Keratinocyte (primary cell): Measurements from ENCODE around the gene KDM8. TPM values are rescaled to one million over a fixed set of nuclear protein-coding genes. Genes with fewer than 3 reads are reported as not detected.

Experiments
- DNase-seq: peaks from one replicate; pipeline ENCODE4 v3.0.0-alpha.2; 2011; ENCODE audit warnings: low read depth, missing footprints, low spot score
- FAIRE-seq: peaks from 2 replicates; lab custom pipeline; 2011; peaks lifted over from hg19 to GRCh38; lab: Jason Lieb, UNC
- H2AFZ ChIP-seq: 2 replicates; pipeline ENCODE4 v1.6.0; 2012; ENCODE audit warnings: low read length, control low read depth, inconsistent platforms; ENCODE audit not compliant: control insufficient read depth
- H3K27ac ChIP-seq: 2 replicates; pipeline ENCODE4 v1.5.1; 2011; ENCODE audit warnings: low read length; ENCODE audit not compliant: control insufficient read depth, insufficient read depth
- H3K27me3 ChIP-seq: 3 replicates; pipeline ENCODE4 v1.6.0; 2011; ENCODE audit warnings: low read length; ENCODE audit not compliant: control insufficient read depth, insufficient read depth; ENCODE audit errors: extremely low read depth
- H3K36me3 ChIP-seq, 2 experiments: 2 replicates in 1 of 2; 3 replicates in 1 of 2; pipeline ENCODE4 v1.5.1; 2011; ENCODE audit warnings: low read length in 2 of 2, mild to moderate bottlenecking in 1 of 2; ENCODE audit not compliant: control insufficient read depth in 2 of 2, insufficient read depth in 2 of 2; ENCODE audit errors: extremely low read depth in 1 of 2
- H3K4me1 ChIP-seq: 3 replicates; pipeline ENCODE4 v1.5.1; 2011; ENCODE audit warnings: low read length; ENCODE audit not compliant: control insufficient read depth, insufficient read depth; ENCODE audit errors: extremely low read depth
- H3K4me2 ChIP-seq: 3 replicates; pipeline ENCODE4 v1.6.0; 2011; ENCODE audit warnings: low read depth, low read length; ENCODE audit not compliant: control insufficient read depth, insufficient read depth; ENCODE audit errors: extremely low read depth
- H3K4me3 ChIP-seq, 3 experiments: fragments of 200-600 bp in 1 of 3; sonication (generic) in 1 of 3; 2 replicates in 2 of 3; 3 replicates in 1 of 3; pipeline ENCODE4 v1.5.1; 2011 to 2016; ENCODE audit warnings: low read length in 3 of 3, mild to moderate bottlenecking in 3 of 3, control low read depth in 2 of 3, inconsistent platforms in 1 of 3, low read depth in 1 of 3, mixed read lengths in 1 of 3, mixed run types in 1 of 3, moderate library complexity in 1 of 3; ENCODE audit not compliant: control insufficient read depth in 2 of 3, insufficient read depth in 2 of 3; ENCODE audit errors: extremely low read depth in 1 of 3
- H3K79me2 ChIP-seq: 2 replicates; pipeline ENCODE4 v1.6.0; 2012; ENCODE audit warnings: low read length; ENCODE audit not compliant: control insufficient read depth, insufficient read depth
- H3K9ac ChIP-seq: 3 replicates; pipeline ENCODE4 v1.6.0; 2011; ENCODE audit warnings: low read length; ENCODE audit not compliant: control insufficient read depth, insufficient read depth; ENCODE audit errors: extremely low read depth
- H3K9me1 ChIP-seq: 3 replicates; pipeline ENCODE4 v1.6.0; 2011; ENCODE audit warnings: low read length; ENCODE audit not compliant: control insufficient read depth, insufficient read depth; ENCODE audit errors: extremely low read depth
- H3K9me3 ChIP-seq: 2 replicates; pipeline ENCODE4 v1.5.1; 2012; ENCODE audit warnings: low read depth, low read length; ENCODE audit not compliant: control insufficient read depth
- H4K20me1 ChIP-seq: 3 replicates; pipeline ENCODE4 v1.6.0; 2011; ENCODE audit warnings: low read length; ENCODE audit not compliant: control insufficient read depth, insufficient read depth; ENCODE audit errors: extremely low read depth
- CTCF ChIP-seq, 3 experiments: IDR thresholded peaks in 1 of 3; conservative IDR thresholded peaks in 1 of 3; optimal IDR thresholded peaks in 1 of 3; 2 replicates in 2 of 3; 3 replicates in 1 of 3; pipeline versions ENCODE3 to v1.5.1; 2011; ENCODE audit warnings: low read length in 3 of 3, mild to moderate bottlenecking in 3 of 3, moderate library complexity in 2 of 3, control low read depth in 1 of 3, inconsistent platforms in 1 of 3; ENCODE audit not compliant: insufficient read depth in 2 of 3; ENCODE audit errors: extremely low read depth in 1 of 3
- EZH2 ChIP-seq: IDR thresholded peaks from one replicate; pipeline ENCODE4 v1.6.1; 2012; ENCODE audit warnings: inconsistent platforms, mild to moderate bottlenecking, low read length, moderate library complexity
- dilution Hi-C: fragments of 300-500 bp; cut with MboI; formaldehyde crosslinking; loops from one replicate; pipeline ENCODE4 v1.7.0; 2020; ENCODE audit warnings: low sequenced_read_pairs; ENCODE audit not compliant: extremely low pct_ligation_motif_present
- polyA plus RNA-seq, 5 experiments: library from polyadenylated mRNA; depleted of rRNA in 3 of 5; stranded (reverse) in 3 of 5; stranded (forward) in 1 of 5; unstranded in 1 of 5; fragments of >200 nt; gene quantifications; 1 replicate in 1 of 5; 2 replicates in 3 of 5; 3 replicates in 1 of 5; pipeline versions ENCODE4 v1.2.1 to v1.2.3, GENCODE V29; 2011 to 2012; ENCODE audit warnings: missing spikeins in 2 of 5, low read depth in 1 of 5, low replicate concordance in 1 of 5

KDM8 gene
- polyA plus RNA-seq, 1 donor (not counting 4 experiments of a cell fraction or from before 2014, with no cell fraction given) = 1.5 TPM

DNA sequence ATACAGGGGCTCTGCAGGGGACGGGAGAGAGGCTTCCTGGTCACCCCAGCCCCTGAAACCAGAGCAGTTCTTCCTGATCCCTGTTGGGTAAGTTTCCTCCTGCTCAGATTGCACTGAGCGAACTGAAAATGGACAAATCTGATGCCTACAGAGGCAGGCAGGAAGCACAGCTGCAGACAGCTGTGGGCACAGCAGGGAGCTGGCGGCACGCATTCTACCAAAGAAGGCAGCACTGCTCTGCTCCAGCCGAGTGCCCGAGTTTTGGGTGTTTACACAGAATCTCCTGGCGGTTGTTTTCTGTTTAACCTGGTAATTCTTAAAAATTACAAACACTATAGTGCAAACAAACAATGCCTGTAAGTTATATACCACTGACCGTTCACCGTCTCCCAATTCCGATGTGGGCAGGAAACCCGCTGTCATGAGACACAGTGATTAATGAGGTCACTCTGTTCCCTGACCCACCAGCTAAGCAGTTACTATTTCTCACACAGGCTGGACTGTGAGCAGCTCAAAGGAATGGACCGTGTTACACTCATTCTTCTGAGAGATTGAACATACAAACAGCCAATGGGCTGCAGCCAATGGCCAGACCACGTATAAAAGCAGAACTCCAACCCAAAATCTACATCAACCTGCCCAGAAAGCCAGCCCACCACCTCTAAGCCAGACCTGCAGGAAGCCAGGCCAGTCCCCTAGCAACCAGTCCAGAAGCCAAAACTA, 39.7 kb downstream of the KDM8 start:
- no peaks in the 10 kb centered on the region for H3K27me3 ChIP-seq
- TF ChIP-seq CTCF (optimal IDR thresholded peaks at IDR 0.05 in 1 of 3, IDR thresholded peaks at IDR 0.05 in 1 of 3, conservative IDR thresholded peaks at IDR 0.05 in 1 of 3; ENCODE audit: extremely low read depth in 1 of 3, insufficient read depth in 2 of 3, low read length in 3 of 3) (no peak), EZH2 (no peak)
- no peak overlapping the region for H3K9ac ChIP-seq
- no peaks in the 10 kb centered on the region for H3K9me3 ChIP-seq
- H3K4me2 ChIP-seq = no peak overlapping the region
- H3K9me1 ChIP-seq = no peaks in the 10 kb centered on the region
- no peaks in the 10 kb centered on the region for H3K4me1 ChIP-seq
- H2AFZ ChIP-seq = no peak overlapping the region
- DNase-seq (no peak), FAIRE-seq (no peak)
- dilution Hi-C loops = no loop called here
- no peak overlapping the region for H3K4me3 ChIP-seq
- H4K20me1 ChIP-seq = no peaks in the 10 kb centered on the region
- peaks cover 7% of the 10 kb centered on the region for H3K79me2 ChIP-seq
- peaks cover 0 to 6% of the 10 kb centered on the region in 2 experiments for H3K36me3 ChIP-seq
- no peak overlapping the region for H3K27ac ChIP-seq

GRCh38 chr16:27243725-27244362, 40.5 kb downstream of the KDM8 start:
- no peaks in the 10 kb centered on the region for H4K20me1 ChIP-seq
- H2AFZ ChIP-seq = no peak overlapping the region
- H3K4me2 ChIP-seq = no peak overlapping the region
- H3K27me3 ChIP-seq = no peaks in the 10 kb centered on the region
- H3K9ac ChIP-seq = no peak overlapping the region
- H3K9me3 ChIP-seq = no peaks in the 10 kb centered on the region
- H3K4me1 ChIP-seq = no peaks in the 10 kb centered on the region
- DNase-seq (no peak), FAIRE-seq (no peak)
- no peak overlapping the region for H3K27ac ChIP-seq
- no peaks in the 10 kb centered on the region for H3K9me1 ChIP-seq
- H3K36me3 ChIP-seq = peaks cover 0 to 6% of the 10 kb centered on the region in 2 experiments
- H3K79me2 ChIP-seq = peaks cover 7% of the 10 kb centered on the region
- dilution Hi-C loops = no loop called here
- TF ChIP-seq EZH2 (no peak), CTCF (optimal IDR thresholded peaks at IDR 0.05 in 1 of 3, IDR thresholded peaks at IDR 0.05 in 1 of 3, conservative IDR thresholded peaks at IDR 0.05 in 1 of 3; ENCODE audit: extremely low read depth in 1 of 3, insufficient read depth in 2 of 3, low read length in 3 of 3) (no peak)
- H3K4me3 ChIP-seq = no peak overlapping the region
